ENCODE results near the gene TUT1.
"Not testable (repeated sequence)": the region's sequence is repeated elsewhere in the genome, so short reads cannot be mapped to it uniquely, and the experiment has no call there.

Gene TUT1

GRCh38 chr11:62600367-62601121, 9.2 kb upstream of the TUT1 start:
- FAIRE-seq (no peak), DNase-seq (ENCODE audit: insufficient read length, low spot score) (no peak)
- no peak for TF ChIP-seq POLR2A (IDR thresholded peaks at IDR 0.05; ENCODE audit: low read depth, low read length)

GRCh38 chr11:62599901-62600300, 8.6 kb upstream of the TUT1 start:
- FAIRE-seq: no peak
- no peak for DNase-seq (ENCODE audit: insufficient read length, low spot score)
- TF ChIP-seq POLR2A (IDR thresholded peaks at IDR 0.05; ENCODE audit: low read depth, low read length): no peak

DNA sequence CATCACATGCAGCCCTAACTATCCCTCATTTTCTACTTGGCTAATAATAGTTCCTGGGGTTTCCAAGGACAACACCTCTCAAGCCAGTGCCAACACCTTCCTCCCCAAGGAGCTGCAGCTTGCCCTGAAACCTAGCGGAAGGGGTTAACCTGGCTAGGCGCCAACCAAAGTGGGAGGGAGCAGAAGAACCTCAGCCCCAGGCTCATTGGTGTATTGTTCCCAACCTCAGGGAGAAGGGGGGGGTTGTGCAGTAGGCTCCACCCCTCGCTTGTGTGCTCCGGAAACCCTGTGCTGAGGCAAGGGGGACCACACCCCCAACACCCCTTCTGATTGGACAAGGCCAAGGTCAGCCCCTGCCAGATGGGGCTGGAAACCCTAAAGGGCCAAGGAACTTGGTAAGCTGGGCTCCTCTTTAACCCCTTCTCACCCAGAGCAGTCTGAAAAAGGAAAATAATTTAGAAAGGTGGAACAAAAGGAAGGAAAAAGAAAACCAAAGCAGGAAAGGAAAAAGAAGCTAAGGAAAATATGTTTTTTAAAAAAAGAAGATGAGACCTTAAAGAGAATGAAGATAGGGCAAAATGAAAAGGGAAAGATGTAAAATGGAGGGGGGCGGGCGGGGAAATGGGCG, 7.9 kb upstream of the TUT1 start:
- DNase-seq (ENCODE audit: insufficient read length, low spot score): peak; percentile 96
- TF ChIP-seq POLR2A (IDR thresholded peaks at IDR 0.05; ENCODE audit: low read depth, low read length): no peak
- peak; percentile 53 for FAIRE-seq

- DNase-seq (ENCODE audit: insufficient read length, low spot score) (no peak), FAIRE-seq (no peak)
- TF ChIP-seq POLR2A (IDR thresholded peaks at IDR 0.05; ENCODE audit: low read depth, low read length): no peak
Observed at GRCh38 chr11:62595124-62595523, 3.8 kb upstream of the TUT1 start.

- FAIRE-seq (no peak), DNase-seq (ENCODE audit: insufficient read length, low spot score) (peak; percentile 61)
- TF ChIP-seq POLR2A (IDR thresholded peaks at IDR 0.05; ENCODE audit: low read depth, low read length): no peak
Observed at GRCh38 chr11:62593434-62594044, 2.2 kb upstream of the TUT1 start.

GRCh38 chr11:62592989-62593421, 1.7 kb upstream of the TUT1 start:
- DNase-seq (ENCODE audit: insufficient read length, low spot score): no peak
- no peak for FAIRE-seq

GRCh38 chr11:62592146-62592815, 958 bp upstream of the TUT1 start:
- DNase-seq (ENCODE audit: insufficient read length, low spot score) (no peak), FAIRE-seq (no peak)
- TF ChIP-seq POLR2A (IDR thresholded peaks at IDR 0.05; ENCODE audit: low read depth, low read length): no peak

More at GRCh38 chr11:62592989-62593421, 1.7 kb upstream of the TUT1 start:
- no peak for TF ChIP-seq POLR2A (IDR thresholded peaks at IDR 0.05; ENCODE audit: low read depth, low read length)

GRCh38 chr11:62588966-62589637, 2.2 kb downstream of the TUT1 start:
- TF ChIP-seq POLR2A (IDR thresholded peaks at IDR 0.05; ENCODE audit: low read depth, low read length): no peak
- no peak for DNase-seq (ENCODE audit: insufficient read length, low spot score)
- FAIRE-seq: no peak

DNA sequence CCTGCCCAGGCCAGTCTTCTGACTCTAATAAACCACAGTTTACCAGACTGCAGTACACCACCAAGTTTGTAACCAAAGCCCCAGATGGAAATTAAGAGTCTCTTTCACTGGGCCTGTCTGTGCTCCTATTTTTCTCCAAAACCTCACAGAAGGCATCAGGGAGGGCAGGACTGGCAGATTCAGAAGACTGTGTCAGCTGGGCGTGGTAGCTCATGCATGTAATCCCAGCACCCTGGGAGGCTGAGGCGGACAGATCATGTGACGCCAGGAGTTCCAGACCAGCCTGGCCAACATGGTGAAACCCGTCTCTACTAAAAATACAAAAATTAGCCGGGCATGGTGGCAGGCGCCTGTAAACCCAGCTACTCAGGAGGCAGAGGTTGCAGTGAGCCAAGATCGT, 6.0 kb downstream of the TUT1 start:
- DNase-seq (ENCODE audit: insufficient read length, low spot score); FAIRE-seq: not testable (repeated sequence)

DNA sequence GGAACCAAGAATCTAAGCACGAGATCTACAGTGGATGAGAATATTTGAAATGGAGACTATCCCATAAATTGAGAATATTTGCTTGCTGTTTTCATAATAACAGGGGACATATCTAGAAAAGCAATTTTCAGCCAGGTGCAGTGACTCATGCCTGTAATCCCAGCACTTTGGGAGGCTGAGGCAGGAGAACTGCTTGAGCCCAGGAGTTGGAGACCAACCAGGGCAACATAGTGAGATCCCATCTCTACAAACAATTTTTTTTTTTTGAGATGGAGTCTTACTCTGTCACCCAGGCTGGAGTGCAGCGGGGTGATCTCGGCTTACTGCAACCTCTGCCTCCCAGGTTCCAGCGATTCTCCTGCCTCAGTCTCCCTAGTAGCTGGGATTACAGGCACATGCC, 9.6 kb downstream of the TUT1 start:
- FAIRE-seq: not testable (repeated sequence)

GRCh38 chr11:62580959-62581715, 10.2 kb downstream of the TUT1 start:
- no peak for TF ChIP-seq POLR2A (IDR thresholded peaks at IDR 0.05; ENCODE audit: low read depth, low read length)
- no peak for DNase-seq (ENCODE audit: insufficient read length, low spot score)
- FAIRE-seq: no peak

More for the DNA sequence above, 9.6 kb downstream of the TUT1 start:
- not testable (repeated sequence) for DNase-seq (ENCODE audit: insufficient read length, low spot score)

DNA sequence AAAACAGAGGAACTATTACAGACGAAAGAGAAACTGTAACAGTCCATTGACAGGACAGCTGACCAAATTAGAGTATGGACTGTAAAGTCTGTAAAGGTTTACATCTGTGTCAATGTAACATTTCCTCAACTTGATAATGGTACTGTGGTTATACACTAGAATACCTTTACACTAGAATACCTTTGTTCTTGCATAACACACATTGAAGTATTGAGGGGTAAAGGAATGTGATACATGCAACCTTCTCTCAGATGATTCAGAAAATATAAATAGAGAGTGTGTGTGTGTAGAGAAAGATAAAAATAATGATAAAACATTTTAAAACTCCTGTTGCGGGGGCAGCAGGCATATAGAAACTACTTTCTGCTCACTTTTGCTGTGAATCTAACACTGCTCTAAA, 12.1 kb downstream of the TUT1 start:
- FAIRE-seq (no peak), DNase-seq (ENCODE audit: insufficient read length, low spot score) (no peak)
- TF ChIP-seq POLR2A (IDR thresholded peaks at IDR 0.05; ENCODE audit: low read depth, low read length): no peak

GRCh38 chr11:62578541-62578940, 12.8 kb downstream of the TUT1 start:
- FAIRE-seq (no peak), DNase-seq (ENCODE audit: insufficient read length, low spot score) (no peak)
- no peak for TF ChIP-seq POLR2A (IDR thresholded peaks at IDR 0.05; ENCODE audit: low read depth, low read length)

All from H54 (cell line).